Fibroblast of villous mesenchyme (primary cell): Measurements from ENCODE around the gene SLC22A7. TPM values are rescaled to one million over a fixed set of nuclear protein-coding genes. Genes with fewer than 3 reads are reported as not detected.

Source experiments
- DNase-seq: peaks from one replicate; pipeline ENCODE4 v3.0.0-alpha.2; 2010; ENCODE audit warnings: low read depth
- H3K4me3 ChIP-seq: 2 replicates; pipeline ENCODE4 v1.5.1; 2011; ENCODE audit warnings: low read depth, mild to moderate bottlenecking, low read length
- CTCF ChIP-seq: IDR thresholded peaks from 2 replicates; pipeline ENCODE4 v1.5.1; 2012; ENCODE audit warnings: low read depth, mild to moderate bottlenecking, low read length; ENCODE audit not compliant: insufficient read depth
- total RNA-seq: library from RNA; depleted of rRNA; stranded (reverse); fragments of >200 nt; gene quantifications from 2 replicates; pipeline ENCODE4 v1.2.3, GENCODE V29; 2012

Gene SLC22A7
- total RNA-seq, 1 donor = not detected

GRCh38 chr6:43261198-43261597, 36.9 kb upstream of the SLC22A7 start:
- no peak for TF ChIP-seq CTCF
- no peak overlapping the region for H3K4me3 ChIP-seq
- no peak for DNase-seq

GRCh38 chr6:43262000-43262779, 35.9 kb upstream of the SLC22A7 start:
- TF ChIP-seq CTCF = no peak
- DNase-seq = no peak
- H3K4me3 ChIP-seq = no peak overlapping the region

GRCh38 chr6:43262780-43263313, 35.2 kb upstream of the SLC22A7 start:
- H3K4me3 ChIP-seq = no peak overlapping the region
- TF ChIP-seq CTCF = no peak
- no peak for DNase-seq

GRCh38 chr6:43263314-43264178, 34.5 kb upstream of the SLC22A7 start:
- no peak overlapping the region for H3K4me3 ChIP-seq
- peak; percentile 65 for DNase-seq
- peak; percentile 82 for TF ChIP-seq CTCF

GRCh38 chr6:43264599-43265145, 33.4 kb upstream of the SLC22A7 start:
- no peak for DNase-seq
- no peak overlapping the region for H3K4me3 ChIP-seq
- no peak for TF ChIP-seq CTCF

GRCh38 chr6:43265564-43265963, 32.5 kb upstream of the SLC22A7 start:
- no peak for DNase-seq
- TF ChIP-seq CTCF = no peak
- H3K4me3 ChIP-seq = no peak overlapping the region
